Measurements from ENCODE around the gene GMDS. TPM values are rescaled to one million over a fixed set of nuclear protein-coding genes. Genes with fewer than 3 reads are reported as not detected.
A peak's percentile ranks its signal among the peaks of the same experiment; 100 is the strongest.

The GMDS gene
- 5.4 and 8.9 TPM in 2 replicates for total RNA-seq (2014; rRNA removed; shearing (Covaris generic))

GRCh38 chr6:2245103-2245876, at the start of gene GMDS:
Gene GMDS (minus strand): TSS chr6:2245605.
- DNase-seq (ENCODE audit: low spot score), result peak; percentile 70

GRCh38 chr6:2285510-2285909, 40.1 kb upstream of the GMDS start:
- DNase-seq (ENCODE audit: low spot score), result no peak

- DNase-seq (ENCODE audit: low spot score), result no peak
Measured at GRCh38 chr6:2275892-2276242, 30.5 kb upstream of the GMDS start.

GRCh38 chr6:2274981-2275891, 29.8 kb upstream of the GMDS start:
- peak; percentile 46 for DNase-seq (ENCODE audit: low spot score)

GRCh38 chr6:2272696-2273095, 27.3 kb upstream of the GMDS start:
- DNase-seq (ENCODE audit: low spot score), result no peak

GRCh38 chr6:2270054-2270453, 24.6 kb upstream of the GMDS start:
- no peak for DNase-seq (ENCODE audit: low spot score)

- DNase-seq (ENCODE audit: low spot score), result no peak
Measured at GRCh38 chr6:2266841-2267240, 21.4 kb upstream of the GMDS start.

GRCh38 chr6:2266031-2266795, 20.8 kb upstream of the GMDS start:
- no peak for DNase-seq (ENCODE audit: low spot score)

GRCh38 chr6:2264932-2265331, 19.5 kb upstream of the GMDS start:
- peak; percentile 26 for DNase-seq (ENCODE audit: low spot score)

- no peak for DNase-seq (ENCODE audit: low spot score)
Measured at GRCh38 chr6:2263896-2264295, 18.5 kb upstream of the GMDS start.

- no peak for DNase-seq (ENCODE audit: low spot score)
Measured at GRCh38 chr6:2259574-2259973, 14.2 kb upstream of the GMDS start.

- DNase-seq (ENCODE audit: low spot score), result no peak
Measured at GRCh38 chr6:2259002-2259494, 13.6 kb upstream of the GMDS start.

- DNase-seq (ENCODE audit: low spot score), result no peak
Measured at GRCh38 chr6:2258112-2258511, 12.7 kb upstream of the GMDS start.

GRCh38 chr6:2257363-2257762, 12.0 kb upstream of the GMDS start:
- DNase-seq (ENCODE audit: low spot score), result no peak

- DNase-seq (ENCODE audit: low spot score), result no peak
Measured at GRCh38 chr6:2254747-2255146, 9.3 kb upstream of the GMDS start.

- DNase-seq (ENCODE audit: low spot score), result no peak
Measured at GRCh38 chr6:2249126-2249525, 3.7 kb upstream of the GMDS start.

- DNase-seq (ENCODE audit: low spot score), result no peak
Measured at GRCh38 chr6:2247664-2248063, 2.3 kb upstream of the GMDS start.

- peak; percentile 79 for DNase-seq (ENCODE audit: low spot score)
Measured at GRCh38 chr6:2245877-2246863, 765 bp upstream of the GMDS start.

- no peak for DNase-seq (ENCODE audit: low spot score)
Measured at GRCh38 chr6:2244261-2245102, 923 bp downstream of the GMDS start.

GRCh38 chr6:2242311-2242710, 3.1 kb downstream of the GMDS start:
- DNase-seq (ENCODE audit: low spot score), result no peak
